Naive thymus-derived CD4-positive, alpha-beta T cell (primary cell): ENCODE data around the gene CCDC87. TPM values are rescaled to one million over a fixed set of nuclear protein-coding genes. Genes with fewer than 3 reads are reported as not detected.

ENCODE experiments used
- ATAC-seq: fragments of 150-1000 bp; cut with Tn5 transposase; 2 replicates; pipeline ENCODE4 v1.10.0; 2021; ENCODE audit warnings: mild to moderate bottlenecking, moderate library complexity
- CTCF ChIA-PET: fragments of 350-600 bp; sonication (Branson Sonifier 250); formaldehyde crosslinking; loops from one replicate; lab custom pipeline; 2021; ENCODE audit warnings: antibody characterized with exemption; lab: Charles Lee
- POLR2A ChIA-PET: fragments of 350-600 bp; sonication (Branson Sonifier 250); formaldehyde crosslinking; loops from one replicate; lab custom pipeline; 2021; ENCODE audit warnings: antibody characterized with exemption, inconsistent platforms; lab: Charles Lee
- DNase-seq, 9 donors: peaks; one replicate each; pipeline versions ENCODE4 v3.0.0 to v3.0.0-alpha.2; 2020 to 2022; ENCODE audit warnings: mixed read lengths in 1 of 9
- H3K27ac ChIP-seq: one replicate; pipeline ENCODE4 v1.7.0; 2013; ENCODE audit warnings: mild to moderate bottlenecking, low read depth, low read length, moderate library complexity
- H3K27me3 ChIP-seq, 2 donors: one replicate each; pipeline ENCODE4 v1.7.0; 2013; ENCODE audit warnings: low read length in 2 of 2, mild to moderate bottlenecking in 2 of 2, moderate library complexity in 2 of 2; ENCODE audit not compliant: control insufficient read depth in 2 of 2, insufficient read depth in 2 of 2
- H3K36me3 ChIP-seq, 3 experiments: 1 replicate in 2 of 3; 2 replicates in 1 of 3; pipeline ENCODE4 v1.7.0; 2013; ENCODE audit warnings: low read length in 3 of 3, mild to moderate bottlenecking in 3 of 3, moderate library complexity in 1 of 3; ENCODE audit not compliant: insufficient read depth in 3 of 3, control insufficient read depth in 2 of 3
- H3K4me1 ChIP-seq, 2 donors: one replicate each; pipeline ENCODE4 v1.7.0; 2013; ENCODE audit warnings: low read length in 2 of 2, mild to moderate bottlenecking in 2 of 2, moderate library complexity in 1 of 2; ENCODE audit not compliant: control insufficient read depth in 2 of 2, insufficient read depth in 2 of 2
- H3K4me3 ChIP-seq: 2 replicates; pipeline ENCODE4 v1.7.0; 2013; ENCODE audit warnings: mild to moderate bottlenecking, low read length
- H3K9me3 ChIP-seq, 3 experiments: 1 replicate in 2 of 3; 2 replicates in 1 of 3; pipeline ENCODE4 v1.7.0; 2013; ENCODE audit warnings: low read length in 3 of 3; ENCODE audit not compliant: control insufficient read depth in 2 of 3
- H3K27ac Mint-ChIP-seq, 9 donors: one replicate each; pipeline ENCODE4 v1.8.0; 2020 to 2022; ENCODE audit warnings: mixed read lengths in 9 of 9, mild to moderate bottlenecking in 8 of 9, moderate library complexity in 5 of 9, inconsistent platforms in 2 of 9
- H3K27me3 Mint-ChIP-seq, 5 donors: one replicate each; pipeline ENCODE4 v1.8.0; 2021 to 2022; ENCODE audit warnings: mixed read lengths in 5 of 5, mild to moderate bottlenecking in 1 of 5
- H3K36me3 Mint-ChIP-seq, 5 donors: one replicate each; pipeline ENCODE4 v1.8.0; 2020 to 2022; ENCODE audit warnings: mixed read lengths in 5 of 5, mild to moderate bottlenecking in 3 of 5, inconsistent platforms in 1 of 5
- H3K4me1 Mint-ChIP-seq, 7 donors: one replicate each; pipeline ENCODE4 v1.8.0; 2020 to 2022; ENCODE audit warnings: mixed read lengths in 7 of 7, mild to moderate bottlenecking in 3 of 7, inconsistent platforms in 1 of 7
- H3K4me3 Mint-ChIP-seq, 10 donors: one replicate each; pipeline ENCODE4 v1.8.0; 2020 to 2022; ENCODE audit warnings: mild to moderate bottlenecking in 10 of 10, mixed read lengths in 10 of 10, moderate library complexity in 6 of 10, inconsistent platforms in 2 of 10
- H3K9me3 Mint-ChIP-seq, 11 donors: one replicate each; pipeline ENCODE4 v1.8.0; 2020 to 2022; ENCODE audit warnings: mixed read lengths in 11 of 11, mild to moderate bottlenecking in 4 of 11, inconsistent platforms in 1 of 11, moderate library complexity in 1 of 11
- intact Hi-C, 2 donors: fragments of 100-400 bp; cut with micrococcal nuclease; formaldehyde crosslinking; loops; one replicate each; pipeline ENCODE4 v1.15.1; 2023
- polyA plus RNA-seq, 2 donors: library from polyadenylated mRNA; unstranded; fragments of 300-500 nt; fragmentation: Illumina TruSeq; gene quantifications; one replicate each; pipeline ENCODE4 v1.2.3, GENCODE V29; 2021
- total RNA-seq, 6 experiments: library from RNA in 5 of 6; stranded (reverse) in 5 of 6; gene quantifications; 1 replicate in 5 of 6; 2 replicates in 1 of 6; pipeline ENCODE4 v1.2.3 and lab custom pipeline; 2021 to 2026

Gene CCDC87
- total and polyA plus RNA-seq, 7 experiments from 2014 or later = 0.11 to 1.2 (median 0.60) TPM; not detected in 3

DNA sequence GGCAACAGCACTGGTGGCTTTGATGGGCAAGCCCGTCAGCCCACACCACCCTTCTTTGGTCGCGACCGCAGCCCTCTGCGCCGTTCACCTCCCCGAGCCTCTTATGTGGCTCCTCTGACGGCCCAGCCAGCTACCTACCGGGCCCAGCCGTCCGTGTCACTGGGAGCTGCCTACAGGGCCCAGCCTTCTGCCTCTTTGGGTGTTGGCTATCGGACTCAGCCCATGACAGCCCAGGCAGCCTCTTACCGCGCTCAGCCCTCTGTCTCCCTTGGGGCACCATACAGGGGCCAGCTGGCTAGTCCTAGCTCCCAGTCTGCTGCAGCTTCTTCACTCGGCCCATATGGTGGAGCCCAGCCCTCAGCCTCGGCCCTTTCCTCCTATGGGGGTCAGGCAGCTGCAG lies 31.6 kb upstream of the CCDC87 start:
- Histone ChIP-seq H3K9me3 (no peaks in the 10 kb centered on the region), H3K4me1 (peaks cover 30 to 43% of the 10 kb centered on the region in 2 donors), H3K36me3 (peaks cover 31 to 62% (median 38%) of the 10 kb centered on the region in 3 experiments), H3K4me3 (no peak overlapping the region), H3K27me3 (no peaks in the 10 kb centered on the region), H3K27ac (no peak overlapping the region)
- H3K4me3 Mint-ChIP-seq = peak overlapping the region in 2 of 10 donors; percentile 57 to 58
- peaks cover 0 to 6% (median 0%) of the 10 kb centered on the region in 11 donors for H3K9me3 Mint-ChIP-seq
- ChIA-PET POLR2A (interaction anchor here (0.9 to 12.0 kb wide), 4 partner anchors 8 to 53 kb away, joined by 3 to 376 read pairs (median 7); partner anchors contain the start of genes RBM14, RBM4 and RBM4B), CTCF (interaction anchor here (1.5 kb wide), 1 partner anchor 13 kb away, joined by 5 read pairs; no protein-coding TSS in a partner anchor)
- DNase-seq (no peak), ATAC-seq (peak; percentile 5)
- H3K27ac Mint-ChIP-seq = peak overlapping the region in 1 of 9 donors; percentile 61
- H3K4me1 Mint-ChIP-seq = peaks cover 54 to 87% (median 69%) of the 10 kb centered on the region in 7 donors
- peaks cover 0 to 58% (median 33%) of the 10 kb centered on the region in 5 donors for H3K36me3 Mint-ChIP-seq
- intact Hi-C loops = no loop called here
- H3K27me3 Mint-ChIP-seq = no peaks in the 10 kb centered on the region

DNA sequence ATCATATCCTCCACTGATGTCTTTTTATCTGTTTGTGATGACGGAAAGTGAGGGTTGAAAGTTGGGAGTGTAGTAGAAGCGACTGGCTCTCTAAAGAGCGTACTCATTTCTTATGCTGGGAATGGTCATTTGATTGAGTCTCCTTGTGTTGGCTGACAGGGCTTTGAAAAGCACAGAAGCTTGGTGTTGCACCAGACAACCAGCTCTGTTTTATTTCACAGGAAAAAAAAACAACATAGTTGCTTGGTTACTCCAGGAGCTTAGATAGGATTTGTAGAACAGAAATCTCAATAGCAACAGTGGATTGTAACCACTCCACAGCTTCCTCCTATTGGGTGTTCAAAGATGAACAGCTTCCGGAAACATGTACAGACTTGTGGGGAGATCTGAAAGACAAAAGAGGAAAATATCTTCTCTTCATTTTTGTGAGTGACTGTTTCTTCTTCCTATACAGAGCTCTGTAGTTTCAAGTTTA lies 26.3 kb upstream of the CCDC87 start:
- Mint-ChIP-seq H3K4me1 (peaks cover 50 to 81% (median 67%) of the 10 kb centered on the region in 7 donors), H3K4me3 (peak overlapping the region; percentile 86 to 99 (median 98)), H3K27ac (peak overlapping the region; percentile 96 to 99 (median 98)), H3K36me3 (peaks cover 4 to 44% (median 29%) of the 10 kb centered on the region in 5 donors), H3K9me3 (peaks cover 0 to 11% (median 0%) of the 10 kb centered on the region in 11 donors), H3K27me3 (peaks cover 0 to 3% (median 0%) of the 10 kb centered on the region in 5 donors)
- H3K9me3 ChIP-seq = no peaks in the 10 kb centered on the region
- DNase-seq (peak in 7 of 9 donors; percentile 67 to 91 (median 89)), ATAC-seq (peak; percentile 66)
- peaks cover 47 to 54% of the 10 kb centered on the region in 2 donors for H3K4me1 ChIP-seq
- peak overlapping the region; percentile 97 for H3K4me3 ChIP-seq
- H3K36me3 ChIP-seq = peaks cover 0 to 21% (median under 1%) of the 10 kb centered on the region in 3 experiments
- POLR2A ChIA-PET = interaction anchor here (0.5 to 12.0 kb wide), 11 partner anchors 9 to 621 kb away, joined by 3 to 376 read pairs (median 3); partner anchors contain the start of genes CCDC87, CCS, RBM4 and RBM4B
- intact Hi-C loops = loop anchor here (1.0 to 10.0 kb wide), 8 partner anchors 19 to 1197 kb away; partner anchors contain the start of genes KDM2A (in 2 of the 2), RBM4 (in 2 of the 2), CDK2AP2 (in 1 of the 2) and DPP3 (in 1 of the 2)
- CTCF ChIA-PET = interaction anchor here (0.5 to 0.9 kb wide), 4 partner anchors 20 to 1111 kb away, joined by 3 to 4 read pairs (median 4); no protein-coding TSS in a partner anchor
- H3K27me3 ChIP-seq = no peaks in the 10 kb centered on the region
- peak overlapping the region; percentile 83 for H3K27ac ChIP-seq

DNA sequence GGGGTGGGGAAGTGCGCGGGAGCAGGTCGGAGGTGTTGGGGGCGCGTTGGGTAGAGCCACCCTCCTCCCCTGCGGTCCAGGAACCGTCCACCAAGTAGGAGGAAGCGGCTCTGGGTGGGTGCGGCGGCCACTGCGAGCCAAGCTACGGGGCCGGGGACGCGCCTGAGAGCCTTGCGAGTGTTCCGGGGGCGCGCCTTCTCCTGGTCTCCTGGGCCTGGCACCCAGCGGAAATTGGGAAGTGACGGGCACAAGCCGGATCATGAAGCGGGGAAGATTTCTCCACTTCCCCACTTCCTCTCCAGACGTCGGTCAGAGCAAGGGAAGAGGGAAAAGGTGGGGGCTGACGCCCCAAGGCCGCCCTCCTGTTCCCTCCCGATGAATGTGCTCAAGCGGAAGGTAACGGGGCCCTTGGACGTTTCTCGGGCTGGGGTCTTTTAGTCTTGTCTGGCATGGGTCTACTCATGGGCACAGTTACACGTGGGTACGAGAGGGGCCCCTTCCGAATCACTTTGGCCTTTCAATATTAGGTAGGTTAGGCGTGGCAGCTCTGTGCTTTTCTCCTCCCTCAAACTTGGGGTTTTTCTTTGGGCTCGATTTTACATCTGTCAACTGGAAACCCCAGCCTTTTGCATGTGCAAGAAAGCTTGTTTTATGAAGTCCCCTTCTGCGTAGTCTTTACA lies 24.4 kb upstream of the CCDC87 start:
- CTCF ChIA-PET = interaction anchor here (1.0 to 2.4 kb wide), 4 partner anchors 21 to 61 kb away, joined by 3 to 15 read pairs (median 9); partner anchors contain the start of genes RBM4 and RBM4B
- Mint-ChIP-seq H3K27me3 (peaks cover 0 to 3% (median 0%) of the 10 kb centered on the region in 5 donors), H3K4me1 (peaks cover 32 to 62% (median 52%) of the 10 kb centered on the region in 7 donors), H3K36me3 (peaks cover 4 to 37% (median 17%) of the 10 kb centered on the region in 5 donors), H3K27ac (peak overlapping the region; percentile 96 to 99 (median 98)), H3K4me3 (peak overlapping the region; percentile 86 to 99 (median 98)), H3K9me3 (peaks cover 0 to 10% (median 0%) of the 10 kb centered on the region in 11 donors)
- Histone ChIP-seq H3K36me3 (peaks cover 0 to 11% (median 0%) of the 10 kb centered on the region in 3 experiments), H3K4me3 (peak overlapping the region; percentile 97), H3K27me3 (no peaks in the 10 kb centered on the region), H3K9me3 (no peaks in the 10 kb centered on the region), H3K4me1 (peaks cover 36 to 37% of the 10 kb centered on the region in 2 donors), H3K27ac (peak overlapping the region; percentile 83)
- DNase-seq (peak in 4 of 9 donors; percentile 28 to 59 (median 34)), ATAC-seq (no peak)
- POLR2A ChIA-PET = interaction anchor here (0.6 to 12.0 kb wide), 31 partner anchors 8 to 1012 kb away, joined by 3 to 376 read pairs (median 4); partner anchors contain the start of genes ACTN3, CCDC87, CCS and CTSF
- intact Hi-C loops = loop anchor here (2.0 to 10.0 kb wide), 10 partner anchors 40 to 1195 kb away; partner anchors contain the start of genes KDM2A (in 2 of the 2), ACTN3 (in 1 of the 2), CDK2AP2 (in 1 of the 2) and DPP3 (in 1 of the 2)

DNA sequence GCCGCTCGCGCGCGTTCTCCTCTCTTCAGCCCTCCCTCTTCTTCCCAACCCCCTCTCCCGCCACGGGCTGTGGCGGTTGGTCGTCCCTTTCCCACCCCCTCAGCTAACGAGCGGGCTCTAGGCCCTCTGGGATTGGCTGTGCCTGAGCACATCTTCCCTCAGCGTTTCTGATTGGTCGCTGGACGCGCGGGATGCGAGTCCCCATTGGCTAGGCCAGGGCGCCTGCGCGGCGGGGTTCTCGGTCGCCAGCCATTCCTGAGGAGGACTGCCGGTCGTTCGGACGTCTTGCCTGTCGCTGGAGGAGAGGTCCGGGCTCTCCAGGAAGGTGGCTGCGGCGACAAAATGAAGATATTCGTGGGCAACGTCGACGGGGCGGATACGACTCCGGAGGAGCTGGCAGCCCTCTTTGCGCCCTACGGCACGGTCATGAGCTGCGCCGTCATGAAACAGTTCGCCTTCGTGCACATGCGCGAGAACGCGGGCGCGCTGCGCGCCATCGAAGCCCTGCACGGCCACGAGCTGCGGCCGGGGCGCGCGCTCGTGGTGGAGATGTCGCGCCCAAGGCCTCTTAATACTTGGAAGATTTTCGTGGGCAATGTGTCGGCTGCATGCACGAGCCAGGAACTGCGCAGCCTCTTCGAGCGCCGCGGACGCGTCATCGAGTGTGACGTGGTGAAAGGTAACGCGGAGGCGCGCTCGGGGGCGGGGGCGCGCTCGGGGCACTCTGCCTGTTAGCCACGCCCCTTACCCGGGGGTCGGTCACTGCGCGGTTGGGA lies 23.7 kb upstream of the CCDC87 start, which contains the start of gene RBM14:
RBM14 (plus strand) TSS at position 252 of the 776 bp plus-strand sequence; CDS start at position 343, 91 bp downstream.
- POLR2A ChIA-PET = interaction anchor here (0.6 to 12.0 kb wide), 32 partner anchors 9 to 1013 kb away, joined by 3 to 376 read pairs (median 4); partner anchors contain the start of genes ACTN3, CCDC87, CCS and CTSF
- H3K27ac ChIP-seq = peak within 1 kb of the TSS; percentile 83
- CTCF ChIA-PET = interaction anchor here (0.6 to 2.4 kb wide), 5 partner anchors 22 to 61 kb away, joined by 3 to 15 read pairs (median 3); partner anchors contain the start of genes RBM4 and RBM4B
- Mint-ChIP-seq H3K9me3 (peaks cover 0 to 10% (median 0%) of the 10 kb centered on the region in 11 donors), H3K36me3 (peaks cover 4 to 37% (median 15%) of the 10 kb centered on the region in 5 donors), H3K4me1 (peaks cover 26 to 55% (median 47%) of the 10 kb centered on the region in 7 donors), H3K27me3 (peaks cover 0 to 3% (median 0%) of the 10 kb centered on the region in 5 donors), H3K27ac (peak within 1 kb of the TSS; percentile 96 to 99 (median 98)), H3K4me3 (peak within 1 kb of the TSS; percentile 86 to 99 (median 98))
- ATAC-seq (peak; percentile 88), DNase-seq (peak; percentile 96 to 99 (median 99))
- H3K27me3 ChIP-seq = no peaks in the 10 kb centered on the region
- no peaks in the 10 kb centered on the region for H3K9me3 ChIP-seq
- intact Hi-C loops = loop anchor here (1.0 to 10.0 kb wide), 16 partner anchors 23 to 1194 kb away; partner anchors contain the start of genes ACTN3 (in 2 of the 2), CCDC87 (in 2 of the 2), CCS (in 2 of the 2) and KDM2A (in 2 of the 2)
- H3K36me3 ChIP-seq = peaks cover 0 to 11% (median 0%) of the 10 kb centered on the region in 3 experiments
- peaks cover 29 to 30% of the 10 kb centered on the region in 2 donors for H3K4me1 ChIP-seq
- H3K4me3 ChIP-seq = peak within 1 kb of the TSS; percentile 97

DNA sequence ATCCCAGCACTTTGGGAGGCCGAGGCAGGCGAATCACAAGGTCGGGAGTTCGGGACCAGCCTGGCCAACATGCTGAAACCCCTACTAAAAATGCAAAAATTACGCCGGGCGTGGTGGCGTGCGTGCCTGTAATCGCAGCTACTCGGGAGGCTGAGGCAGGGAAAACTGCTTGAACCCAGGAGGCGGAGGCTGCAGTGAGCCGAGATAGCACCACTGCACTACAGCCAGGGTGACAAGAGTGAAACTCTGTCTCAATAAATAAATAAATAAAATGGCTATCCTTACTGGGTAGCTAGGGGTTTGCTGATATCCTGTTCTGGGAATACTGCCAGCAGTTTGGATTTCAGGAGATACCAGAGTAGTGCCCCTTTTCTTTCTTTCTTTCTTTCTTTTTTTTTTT lies 21.2 kb upstream of the CCDC87 start:
- no peak overlapping the region for H3K27ac ChIP-seq
- ChIA-PET POLR2A (interaction anchor here (0.9 to 6.8 kb wide), 3 partner anchors 20 to 229 kb away, joined by 3 to 90 read pairs (median 19); partner anchors contain the start of genes CCDC87, CCS and RBM4), CTCF (interaction anchor here (0.6 to 0.7 kb wide), 2 partner anchors 64 to 176 kb away, joined by 3 read pairs; no protein-coding TSS in a partner anchor)
- H3K4me3 ChIP-seq = no peak overlapping the region
- no peak overlapping the region for H3K27ac Mint-ChIP-seq
- intact Hi-C loops = loop anchor here in 1 of 2 donors (10.0 kb wide), 1 partner anchor 129 kb away; the partner anchor contains the start of gene DPP3
- peaks cover 2 to 30% (median 13%) of the 10 kb centered on the region in 5 donors for H3K36me3 Mint-ChIP-seq
- peaks cover 0 to 3% (median 0%) of the 10 kb centered on the region in 5 donors for H3K27me3 Mint-ChIP-seq
- ATAC-seq (no peak), DNase-seq (no peak)
- H3K36me3 ChIP-seq = peaks cover 0 to 11% (median 0%) of the 10 kb centered on the region in 3 experiments
- H3K4me1 ChIP-seq = peaks cover 12 to 18% of the 10 kb centered on the region in 2 donors
- H3K27me3 ChIP-seq = no peaks in the 10 kb centered on the region
- H3K4me1 Mint-ChIP-seq = peaks cover 18 to 44% (median 40%) of the 10 kb centered on the region in 7 donors
- H3K4me3 Mint-ChIP-seq = no peak overlapping the region
- H3K9me3 ChIP-seq = no peaks in the 10 kb centered on the region
- peaks cover 0 to 7% (median 0%) of the 10 kb centered on the region in 11 donors for H3K9me3 Mint-ChIP-seq
